HCEC 1CT (cell line): ENCODE results near the gene MRPS25.
A peak's percentile ranks its signal among the peaks of the same experiment; 100 is the strongest.
"Not testable (repeated sequence)": the region's sequence is repeated elsewhere in the genome, so short reads cannot be mapped to it uniquely, and the experiment has no call there.

Experiments used
- DNase-seq: peaks from one replicate; pipeline ENCODE4 v3.0.0-alpha.2; 2017

Gene MRPS25

DNA sequence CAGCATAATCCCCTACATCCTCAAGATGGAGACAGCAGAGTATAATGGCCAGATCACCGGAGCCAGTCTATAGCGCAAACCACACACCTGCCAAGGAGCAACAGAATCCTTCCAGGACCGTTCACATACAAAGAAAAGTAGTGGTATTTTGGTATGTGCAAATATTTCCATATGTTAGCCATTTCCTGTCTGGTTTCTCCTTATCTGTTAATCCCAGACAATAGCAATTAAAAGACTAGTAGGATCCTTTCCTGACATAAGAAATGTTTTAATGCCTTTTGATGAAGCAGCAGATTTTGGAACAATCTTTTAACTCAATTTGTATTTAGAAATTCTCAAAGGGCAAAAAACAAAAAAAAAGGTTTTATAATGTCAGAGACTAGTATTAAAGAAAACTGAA is 22.2 kb downstream of the MRPS25 start:
- DNase-seq: no peak

DNA sequence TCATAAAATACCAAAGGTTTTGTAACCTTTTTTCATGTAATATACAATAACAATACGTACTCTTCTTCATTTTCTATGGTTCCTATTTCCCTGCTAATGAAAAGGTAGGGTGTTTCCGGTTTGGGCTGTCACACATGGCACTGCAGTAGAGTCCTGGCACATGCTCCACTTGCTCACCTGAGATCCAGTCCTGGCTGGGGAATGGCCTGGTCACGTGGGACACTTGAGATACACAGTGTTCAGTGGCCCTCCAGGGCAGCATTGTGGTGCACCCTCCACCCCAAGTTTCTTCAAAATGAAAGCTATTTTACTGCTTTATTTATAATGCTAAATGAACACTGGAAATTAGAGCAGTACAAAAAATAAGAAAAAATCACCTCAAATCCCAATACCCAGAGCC is 23.2 kb downstream of the MRPS25 start:
- DNase-seq: no peak

DNA sequence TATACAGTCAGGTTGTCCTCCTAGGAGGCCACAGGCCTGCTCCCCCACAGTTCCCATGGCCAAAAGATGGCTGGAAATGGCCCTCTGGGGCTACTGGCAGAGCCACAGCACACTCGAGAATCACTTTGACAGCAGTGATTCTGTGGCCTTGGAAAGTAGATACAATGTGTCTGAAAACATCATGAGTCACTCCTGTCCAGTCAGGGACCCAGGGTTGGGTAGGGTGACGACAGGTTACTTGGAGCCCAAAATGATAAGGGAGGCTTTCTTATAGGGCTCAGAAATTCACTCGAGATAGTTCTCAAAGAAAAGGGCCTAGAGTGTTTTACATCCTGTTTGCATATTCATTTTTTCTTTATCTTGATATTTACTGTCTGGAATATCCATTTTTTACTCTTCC is 24.3 kb downstream of the MRPS25 start:
- no peak for DNase-seq

DNA sequence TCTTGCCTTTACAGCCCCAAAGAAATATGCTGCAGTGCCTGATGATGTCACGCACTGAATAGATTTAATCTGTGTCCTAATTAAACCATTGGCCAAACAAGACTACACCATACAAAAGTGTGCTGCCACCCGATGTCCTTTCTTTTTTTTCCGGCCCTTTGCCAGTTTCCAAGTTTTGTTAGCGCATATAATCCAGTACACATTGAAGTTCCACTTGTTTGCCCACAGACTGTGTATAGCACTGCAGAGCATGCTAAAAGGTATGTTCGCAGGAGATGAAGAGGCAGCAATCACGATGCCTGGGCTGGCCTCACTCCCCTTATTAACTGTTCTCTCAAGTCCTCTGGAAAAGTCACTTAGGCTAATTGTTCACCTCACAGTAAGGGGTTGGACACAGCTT is 26.8 kb downstream of the MRPS25 start:
- no peak for DNase-seq

DNA sequence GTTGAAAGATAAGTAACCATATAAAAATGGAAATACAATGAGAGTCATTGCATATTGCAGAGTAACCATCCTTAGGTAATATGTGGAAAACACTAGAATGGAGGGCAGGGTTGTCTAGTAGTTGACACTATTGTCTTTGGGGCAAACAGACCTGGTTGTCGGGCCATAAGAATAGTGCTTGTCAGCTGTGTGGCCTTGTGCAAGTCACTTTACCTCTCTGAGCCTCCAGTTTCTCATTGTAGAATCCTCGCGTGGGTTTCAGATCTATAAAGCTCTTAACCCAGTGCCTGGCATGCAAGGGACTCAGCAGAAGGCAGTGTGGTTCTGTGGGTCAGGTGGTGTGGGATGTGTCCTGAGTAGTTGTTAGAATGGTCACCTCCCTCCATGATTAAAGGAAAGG is 32.0 kb downstream of the MRPS25 start:
- no peak for DNase-seq

DNA sequence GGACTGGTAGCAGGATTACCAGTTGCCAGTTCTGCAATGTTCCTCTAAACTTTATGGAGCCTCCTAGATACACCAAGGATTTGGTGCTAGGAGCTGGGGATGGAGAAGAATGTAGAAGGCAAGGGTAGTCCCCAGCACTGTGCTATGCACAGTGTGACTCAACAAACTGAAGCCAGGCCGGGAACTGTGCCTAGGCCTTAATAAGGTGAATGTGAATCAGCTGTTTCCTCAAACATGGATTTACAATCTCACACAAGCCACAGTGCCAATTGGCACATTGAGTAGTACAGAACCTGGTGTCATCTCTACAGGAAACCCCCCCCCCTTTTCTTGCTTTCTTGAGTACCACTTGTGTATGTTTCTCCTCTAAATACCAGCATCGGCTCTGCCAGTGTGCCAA is 32.5 kb downstream of the MRPS25 start:
- DNase-seq: no peak

DNA sequence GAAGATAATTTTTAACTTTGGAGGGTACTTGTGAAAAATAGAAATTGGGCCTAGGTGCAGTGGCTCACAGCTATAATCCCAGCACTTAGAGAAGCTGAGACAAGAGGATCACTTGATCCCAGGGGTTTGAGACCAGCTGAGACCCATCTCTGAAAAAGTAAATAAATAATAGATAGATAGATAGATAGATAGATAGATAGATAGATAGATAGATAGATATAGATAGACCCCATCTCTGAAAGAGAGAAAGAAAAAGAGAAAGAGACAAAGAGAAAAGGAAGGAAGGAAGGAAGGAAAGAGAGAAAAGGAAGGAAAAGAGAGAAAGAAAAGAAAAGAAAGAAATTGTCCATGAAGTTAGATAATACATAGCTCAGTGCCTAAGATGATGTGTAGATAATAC is 35.5 kb downstream of the MRPS25 start:
- DNase-seq: no peak

DNA sequence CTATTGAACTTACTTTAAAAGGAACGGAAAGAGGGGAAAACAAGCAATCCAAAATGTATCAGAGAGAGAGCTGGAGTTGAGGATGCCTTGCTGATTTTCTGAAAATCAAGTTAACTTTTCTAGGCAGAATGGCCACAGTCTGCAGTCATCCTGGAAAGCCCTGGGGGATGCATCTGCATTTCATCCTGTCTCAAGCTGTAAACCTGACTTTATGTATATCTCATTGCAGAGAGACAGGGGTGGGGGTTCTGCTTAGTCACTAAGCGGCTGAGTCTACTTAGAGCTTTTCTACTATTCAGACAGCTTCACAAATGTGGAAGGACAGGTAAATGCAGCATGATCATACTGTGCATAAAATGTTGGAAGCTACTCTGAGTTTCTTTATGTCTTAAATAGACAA is 41.4 kb downstream of the MRPS25 start:
- no peak for DNase-seq

DNA sequence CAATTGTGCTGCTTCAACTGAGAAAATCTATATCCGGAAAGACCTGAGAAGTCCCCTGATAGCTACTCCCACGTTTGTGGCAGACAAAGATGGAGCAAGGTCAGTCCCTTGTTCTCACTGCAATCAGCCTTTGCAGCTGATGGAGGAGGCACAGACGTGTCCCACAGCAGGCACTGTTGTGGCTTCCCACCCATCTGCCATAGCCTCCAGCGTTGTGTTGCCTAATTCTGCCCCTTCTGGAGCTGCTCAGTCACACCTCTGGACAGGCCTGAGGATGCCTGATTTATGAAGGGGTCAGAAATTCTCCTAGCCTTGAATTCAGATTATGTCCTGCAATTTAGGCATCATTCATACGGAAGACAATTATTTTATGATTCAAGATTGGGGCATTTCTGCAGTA is 41.9 kb downstream of the MRPS25 start:
- DNase-seq: no peak

DNA sequence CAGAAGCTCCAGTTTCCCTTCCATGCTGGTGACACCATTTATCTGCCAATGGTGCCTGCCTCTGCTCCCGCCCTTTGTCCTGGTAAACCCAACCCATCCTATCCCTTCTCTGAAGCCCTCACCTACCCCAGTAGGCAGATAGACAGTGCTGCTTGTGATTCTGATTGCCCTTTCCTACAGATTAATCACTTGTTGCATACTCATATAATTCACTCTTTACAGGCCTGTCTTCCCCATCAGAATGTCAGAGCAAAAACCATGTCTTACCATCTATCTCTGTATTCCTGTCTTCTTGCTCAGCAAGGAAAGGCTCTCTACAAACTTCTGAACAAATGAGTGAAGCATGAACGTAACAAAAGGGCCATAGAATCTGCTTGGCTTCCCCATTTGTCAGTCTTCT is 47.9 kb downstream of the MRPS25 start:
- DNase-seq: no peak

DNA sequence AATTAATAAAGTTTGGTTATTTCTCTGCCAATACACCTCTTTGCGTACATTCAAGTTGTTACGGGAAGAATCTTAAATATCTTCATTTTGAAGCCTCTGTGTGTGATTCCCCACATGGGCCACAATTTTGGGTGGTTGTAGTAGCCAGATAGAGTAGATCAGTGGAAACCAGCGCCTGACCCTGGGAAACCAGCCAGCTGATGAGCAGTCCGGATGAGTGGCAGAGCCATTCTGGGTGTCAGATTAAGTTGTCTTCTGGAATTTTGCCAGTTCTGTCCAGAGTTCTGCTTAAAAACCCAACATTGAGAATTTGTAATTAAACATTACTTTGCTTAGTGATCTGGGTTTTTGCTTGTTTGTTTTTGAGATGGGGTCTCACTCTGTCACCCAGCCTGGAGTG is 49.7 kb downstream of the MRPS25 start:
- peak; percentile 45 for DNase-seq

DNA sequence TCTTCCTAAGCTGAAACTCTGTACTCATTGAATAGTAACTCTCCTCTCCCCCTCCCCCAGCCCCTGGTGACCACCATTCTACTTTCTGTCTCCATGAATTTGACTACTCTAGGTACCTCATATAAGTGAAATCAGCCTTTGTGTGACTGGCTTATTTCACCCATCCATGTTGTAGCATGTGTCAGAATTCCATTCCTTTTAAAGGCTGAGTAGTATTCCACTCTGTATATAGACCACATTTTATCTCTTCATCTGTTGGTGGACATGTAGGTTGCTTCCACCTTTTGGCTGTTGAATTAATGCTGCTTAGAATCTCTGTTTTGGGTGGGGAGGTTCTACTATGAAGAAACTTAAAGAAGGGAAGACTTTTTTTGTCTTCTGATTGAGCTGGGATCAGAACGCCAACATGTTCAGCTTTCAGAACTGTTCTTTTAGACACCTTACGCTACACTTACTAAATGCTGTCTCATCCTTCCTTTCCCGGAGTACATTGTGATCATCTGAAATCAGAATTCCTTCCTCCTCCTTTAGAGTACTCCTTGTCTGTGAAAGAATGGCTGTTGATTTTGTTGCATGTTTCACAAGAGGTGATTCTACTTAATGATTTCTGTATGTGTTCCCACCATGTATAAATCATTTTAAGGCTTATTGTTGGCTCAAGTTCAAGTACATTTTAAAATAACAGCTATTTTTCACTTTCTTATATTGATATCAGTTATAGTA is 50.3 kb downstream of the MRPS25 start:
- no peak for DNase-seq

DNA sequence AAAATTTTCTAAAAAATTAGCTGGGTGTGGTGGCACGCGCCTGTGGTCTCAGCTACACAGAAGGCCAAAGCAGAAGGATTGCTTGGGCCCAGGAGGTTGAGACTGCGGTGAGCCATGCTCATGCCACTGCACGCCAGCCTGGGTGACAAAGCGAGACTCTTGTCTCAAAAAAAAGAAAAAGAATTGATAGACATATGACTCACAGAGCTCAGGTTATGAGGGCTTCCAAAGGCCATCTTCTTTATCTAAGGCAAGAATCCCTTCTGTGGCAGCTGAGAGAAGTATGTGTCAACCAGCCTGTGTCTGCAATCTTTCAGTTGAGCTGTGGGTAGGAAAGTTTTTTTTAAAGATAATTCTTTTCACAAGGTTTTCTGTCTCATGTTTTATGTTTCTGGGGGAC is 53.9 kb downstream of the MRPS25 start:
- DNase-seq: no peak

DNA sequence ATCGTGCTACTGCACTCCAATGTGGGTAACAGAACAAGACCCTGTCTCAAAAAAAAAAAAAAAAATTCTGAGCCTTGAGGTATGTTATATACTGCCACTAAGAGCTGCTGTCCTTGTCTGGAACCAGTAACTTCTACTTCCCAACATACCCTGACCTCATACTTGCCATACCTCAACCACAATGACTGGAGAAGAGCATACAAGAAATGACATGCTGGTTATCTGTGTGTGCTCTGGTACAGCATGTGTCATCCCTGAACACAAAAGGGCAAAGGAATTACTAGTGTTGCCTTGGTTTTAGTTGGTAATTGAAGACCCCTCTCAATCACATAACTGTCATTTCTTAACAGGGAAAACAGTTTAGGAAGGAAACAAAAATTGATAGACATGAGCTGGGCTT is 54.5 kb downstream of the MRPS25 start:
- DNase-seq: no peak

DNA sequence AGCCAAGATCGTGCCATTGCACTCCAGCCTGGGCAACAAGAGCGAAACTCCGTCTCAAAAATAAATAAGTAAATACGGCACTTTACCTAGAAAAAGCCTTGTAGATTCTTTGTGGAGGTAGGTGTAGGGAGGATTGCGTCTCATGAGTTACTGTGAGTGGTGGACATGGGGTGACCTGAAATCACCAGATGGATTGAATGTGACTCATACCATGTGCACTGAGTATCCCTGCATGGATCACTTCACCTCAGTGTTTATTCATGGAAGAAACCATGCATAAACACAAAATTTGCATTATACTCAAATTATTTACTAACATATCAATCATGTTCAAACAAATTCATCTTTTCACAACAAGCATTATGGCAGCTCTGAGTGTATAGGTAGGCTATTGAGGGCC is 55.9 kb downstream of the MRPS25 start:
- DNase-seq: peak; percentile 11

DNA sequence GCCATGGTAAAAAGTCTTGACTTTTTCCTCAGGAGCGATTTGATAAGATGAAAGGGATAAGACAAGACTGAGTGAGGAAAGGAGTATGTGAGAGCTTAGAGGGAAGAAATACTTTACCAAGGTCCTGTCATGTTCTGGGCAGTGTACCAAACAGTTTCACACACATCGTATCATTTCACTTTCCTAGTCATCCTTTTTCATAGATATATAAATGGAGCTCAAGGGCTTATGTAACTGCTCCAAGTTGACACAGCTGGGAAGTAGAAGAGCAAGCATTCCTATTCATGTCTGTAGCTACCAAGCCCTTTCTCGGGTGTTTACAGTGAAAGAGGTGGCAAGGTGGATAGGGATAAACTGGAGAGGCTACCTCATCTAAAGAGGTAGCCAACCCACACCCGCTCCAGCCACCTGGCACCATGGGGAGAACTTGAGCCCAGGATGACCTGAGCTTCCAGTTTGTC is 57.4 kb downstream of the MRPS25 start:
- DNase-seq: peak; percentile 63

DNA sequence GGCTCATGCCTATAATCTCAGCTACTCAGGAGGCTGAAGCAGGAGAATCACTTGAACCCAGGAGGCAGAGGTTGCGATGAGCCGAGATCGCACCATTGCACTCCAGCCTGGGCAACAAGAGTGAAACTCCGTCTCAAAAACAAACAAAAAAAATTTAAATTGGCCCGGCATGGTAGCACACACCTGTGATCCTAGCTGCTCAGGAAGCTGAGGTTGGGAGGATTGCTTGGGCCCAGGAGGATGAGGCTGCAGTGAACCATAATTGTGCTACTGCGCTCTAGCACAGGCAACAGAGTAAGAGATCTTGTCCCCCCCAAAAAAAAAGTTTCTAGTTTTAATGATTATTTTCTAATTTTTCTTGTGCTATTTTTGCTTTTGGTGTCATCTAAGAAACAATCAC is 65.9 kb downstream of the MRPS25 start:
- DNase-seq: not testable (repeated sequence)
